Osteocyte (in vitro differentiated cells): ENCODE results near the gene CDH20. TPM values are rescaled to one million over a fixed set of nuclear protein-coding genes. Genes with fewer than 3 reads are reported as not detected.
A peak's percentile ranks its signal among the peaks of the same experiment; 100 is the strongest.

Experiments
- DNase-seq: peaks from one replicate; pipeline ENCODE4 v3.0.0; 2021; ENCODE audit warnings: mixed read lengths; ENCODE audit not compliant: unreplicated experiment; ENCODE audit errors: extremely low spot score
- H3K27ac Mint-ChIP-seq: one replicate; pipeline ENCODE4 v1.8.0; 2021; ENCODE audit warnings: mild to moderate bottlenecking, mixed read lengths; ENCODE audit not compliant: unreplicated experiment
- H3K27me3 Mint-ChIP-seq: one replicate; pipeline ENCODE4 v1.8.0; 2021; ENCODE audit warnings: mixed read lengths; ENCODE audit not compliant: unreplicated experiment
- H3K36me3 Mint-ChIP-seq: one replicate; pipeline ENCODE4 v1.8.0; 2021; ENCODE audit warnings: mixed read lengths; ENCODE audit not compliant: unreplicated experiment
- H3K4me1 Mint-ChIP-seq: one replicate; pipeline ENCODE4 v1.8.0; 2021; ENCODE audit warnings: mixed read lengths; ENCODE audit not compliant: unreplicated experiment
- H3K4me3 Mint-ChIP-seq: one replicate; pipeline ENCODE4 v1.8.0; 2021; ENCODE audit warnings: mild to moderate bottlenecking, moderate library complexity, mixed read lengths; ENCODE audit not compliant: unreplicated experiment
- H3K9me3 Mint-ChIP-seq: one replicate; pipeline ENCODE4 v1.8.0; 2021; ENCODE audit warnings: mixed read lengths; ENCODE audit not compliant: unreplicated experiment
- CTCF ChIP-seq: fragments of 200-600 bp; sonication (generic); IDR thresholded peaks from 2 replicates; pipeline ENCODE4 v1.5.0; 2021; ENCODE audit warnings: antibody characterized with exemption, mild to moderate bottlenecking, moderate library complexity
- total RNA-seq: library from RNA; stranded (reverse); gene quantifications from 2 replicates; pipeline ENCODE4 v1.2.1, GENCODE V29; 2021

Gene CDH20
- total RNA-seq, 1 donor from 2014 or later: not detected

- Mint-ChIP-seq H3K4me1 (peaks cover 17% of the 10 kb centered on the region), H3K36me3 (no peaks in the 10 kb centered on the region), H3K27ac (no peak overlapping the region), H3K4me3 (no peak overlapping the region), H3K27me3 (no peaks in the 10 kb centered on the region), H3K9me3 (peaks cover 3% of the 10 kb centered on the region)
- no peak for DNase-seq
- TF ChIP-seq CTCF: no peak
Measured at GRCh38 chr18:61556316-61556715, 223.1 kb downstream of the CDH20 start.

- H3K4me1 Mint-ChIP-seq: peaks cover 14% of the 10 kb centered on the region
- no peak for DNase-seq
- peaks cover 3% of the 10 kb centered on the region for H3K9me3 Mint-ChIP-seq
- no peak overlapping the region for H3K4me3 Mint-ChIP-seq
- H3K36me3 Mint-ChIP-seq: no peaks in the 10 kb centered on the region
- no peak for TF ChIP-seq CTCF
- no peaks in the 10 kb centered on the region for H3K27me3 Mint-ChIP-seq
- no peak overlapping the region for H3K27ac Mint-ChIP-seq
Measured at GRCh38 chr18:61556862-61557261, 223.6 kb downstream of the CDH20 start.

GRCh38 chr18:61569176-61569892, 236.1 kb downstream of the CDH20 start:
- peak overlapping the region; percentile 22 for H3K4me3 Mint-ChIP-seq
- H3K9me3 Mint-ChIP-seq: peaks cover 30% of the 10 kb centered on the region
- H3K4me1 Mint-ChIP-seq: peaks cover 28% of the 10 kb centered on the region
- H3K27me3 Mint-ChIP-seq: no peaks in the 10 kb centered on the region
- peaks cover 5% of the 10 kb centered on the region for H3K36me3 Mint-ChIP-seq
- TF ChIP-seq CTCF: no peak
- peak; percentile 87 for DNase-seq
- H3K27ac Mint-ChIP-seq: peak overlapping the region; percentile 98

- Mint-ChIP-seq H3K36me3 (peaks cover 5% of the 10 kb centered on the region), H3K9me3 (peaks cover 26% of the 10 kb centered on the region), H3K27ac (peak overlapping the region; percentile 98), H3K4me3 (peak overlapping the region; percentile 22), H3K4me1 (peaks cover 34% of the 10 kb centered on the region), H3K27me3 (no peaks in the 10 kb centered on the region)
- no peak for DNase-seq
- no peak for TF ChIP-seq CTCF
Measured at GRCh38 chr18:61570070-61570469, 236.8 kb downstream of the CDH20 start.

- peaks cover 18% of the 10 kb centered on the region for H3K9me3 Mint-ChIP-seq
- H3K36me3 Mint-ChIP-seq: peaks cover 10% of the 10 kb centered on the region
- H3K27me3 Mint-ChIP-seq: no peaks in the 10 kb centered on the region
- H3K4me3 Mint-ChIP-seq: no peak overlapping the region
- H3K4me1 Mint-ChIP-seq: peaks cover 46% of the 10 kb centered on the region
- no peak for TF ChIP-seq CTCF
- no peak for DNase-seq
- no peak overlapping the region for H3K27ac Mint-ChIP-seq
Measured at GRCh38 chr18:61572084-61572655, 238.9 kb downstream of the CDH20 start.
